Stimulated activated CD4-positive, alpha-beta T cell treated with anti-CD3 and anti-CD28 coated beads, Interleukin-1b, Interleukin-23, amount 100 ng/mL, for 1 hour (primary cell): ENCODE data around the gene USP44.
"Not testable (repeated sequence)": the region's sequence is repeated elsewhere in the genome, so short reads cannot be mapped to it uniquely, and the experiment has no call there.

ENCODE experiments used
- DNase-seq, 2 donors: peaks; one replicate each; pipeline ENCODE4 v3.0.0-alpha.2; 2020; ENCODE audit warnings: low read depth in 2 of 2

Gene USP44

DNA sequence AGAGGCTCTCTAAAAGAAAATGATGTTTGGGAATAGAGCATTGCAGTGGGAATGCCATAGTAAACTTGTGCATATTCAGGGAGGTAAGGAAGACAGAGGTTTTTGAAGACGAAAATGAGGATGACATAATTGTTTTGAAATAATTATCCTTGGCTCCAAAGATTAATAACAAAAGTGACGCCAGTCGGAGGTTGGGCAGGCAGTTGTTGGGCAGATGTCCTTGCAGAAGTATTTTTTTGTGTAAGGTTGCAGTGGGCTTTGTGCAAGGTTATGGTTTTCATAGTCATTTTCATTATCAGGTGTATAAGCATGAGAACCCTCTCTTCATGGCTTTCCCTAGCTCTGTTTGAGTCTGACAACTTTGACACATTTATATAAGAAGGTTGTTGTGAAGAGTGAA is 42.0 kb downstream of the USP44 start:
- DNase-seq = no peak

DNA sequence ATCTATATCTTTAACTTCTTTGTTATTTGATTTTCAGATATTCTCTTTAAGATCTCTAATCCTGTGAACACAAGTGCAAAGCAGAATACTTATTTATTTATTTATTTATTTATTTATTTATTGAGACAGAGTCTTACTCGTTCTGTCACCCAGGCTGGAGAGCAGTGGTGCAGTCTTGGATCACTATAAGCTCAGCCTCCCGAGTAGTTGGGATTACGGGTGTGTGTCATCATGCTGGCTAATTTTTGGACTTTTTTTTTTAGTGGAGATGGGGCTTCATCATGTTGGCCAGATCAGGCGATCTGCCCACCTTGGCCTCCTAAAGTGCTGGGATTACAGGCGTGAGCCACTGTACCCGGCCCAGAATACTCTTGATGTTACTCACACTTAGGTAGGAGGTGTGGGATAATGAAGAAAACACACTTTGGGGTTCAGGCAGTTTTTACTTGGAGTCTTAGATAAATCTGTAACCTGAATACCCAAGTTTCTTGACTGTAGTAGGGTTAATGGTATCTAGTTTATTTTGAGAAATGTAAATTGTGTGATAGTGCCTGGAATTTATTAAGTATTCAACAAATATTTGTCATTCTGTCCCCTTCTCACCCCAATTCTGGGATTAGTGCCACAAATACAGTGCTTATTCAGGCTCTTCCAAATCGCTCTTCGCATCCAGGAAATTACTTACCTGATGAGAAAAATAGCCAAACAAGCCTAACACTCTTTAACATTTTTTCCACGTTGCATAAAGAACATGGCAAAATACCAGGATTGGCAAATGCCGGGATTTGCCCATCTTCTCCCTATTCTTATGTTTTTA is 44.4 kb downstream of the USP44 start:
- no peak for DNase-seq

DNA sequence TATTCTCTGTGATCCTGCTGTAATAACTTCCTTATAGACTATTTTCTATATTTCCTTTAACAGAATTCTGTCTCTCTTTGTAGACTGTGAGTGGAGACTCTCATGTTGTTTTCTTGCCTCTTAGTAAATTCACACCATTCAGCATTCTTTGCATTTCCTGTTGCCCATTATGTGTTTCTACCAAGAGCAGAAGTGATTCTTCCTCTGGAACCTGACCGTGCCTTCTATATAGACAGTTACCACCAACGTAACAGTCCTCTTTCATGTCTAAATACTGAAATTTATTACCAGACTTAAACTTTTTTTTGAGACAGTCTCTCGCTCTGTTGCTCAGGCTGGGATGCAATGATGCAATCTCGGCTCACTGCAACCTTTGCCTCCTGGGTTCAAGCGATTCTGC is 46.2 kb downstream of the USP44 start:
- DNase-seq = no peak

DNA sequence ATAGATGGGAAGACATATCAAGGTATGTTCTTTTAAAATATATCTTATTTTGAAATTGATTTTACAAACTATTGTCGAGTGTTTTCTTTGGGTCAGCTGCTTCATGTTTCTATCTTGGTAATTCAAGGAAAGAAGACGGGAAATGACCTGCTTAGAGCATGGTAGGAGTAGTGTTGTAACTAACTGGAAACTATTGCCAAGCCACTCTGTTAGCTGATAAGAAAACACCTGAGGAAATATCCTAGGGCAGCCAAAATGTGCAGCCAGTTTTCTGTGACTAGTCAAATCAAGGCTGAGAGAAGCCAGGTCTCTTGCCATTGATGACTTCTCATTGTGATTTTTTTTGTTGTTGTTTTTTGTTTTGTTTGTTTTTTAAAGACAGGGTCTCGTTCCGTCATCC is 47.1 kb downstream of the USP44 start:
- DNase-seq = no peak

DNA sequence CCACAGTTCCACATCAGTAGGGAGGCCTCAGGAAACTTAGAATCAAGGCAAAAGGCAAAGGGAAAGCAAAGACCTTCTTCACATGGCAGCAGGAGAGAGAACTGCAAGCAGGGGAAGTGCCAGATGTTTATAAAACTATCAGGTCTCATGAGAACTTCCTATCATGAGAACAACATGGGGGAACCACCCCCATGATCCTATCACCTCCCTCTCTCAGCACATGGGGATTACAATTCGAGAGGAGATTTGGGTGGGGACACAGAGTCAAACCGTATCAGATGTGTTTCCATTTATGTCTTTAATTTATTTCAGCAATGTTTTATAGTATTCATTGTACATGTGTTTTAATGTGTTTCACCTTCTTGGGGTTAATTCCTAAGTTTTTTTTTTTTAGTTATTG is 51.5 kb downstream of the USP44 start:
- DNase-seq = no peak

DNA sequence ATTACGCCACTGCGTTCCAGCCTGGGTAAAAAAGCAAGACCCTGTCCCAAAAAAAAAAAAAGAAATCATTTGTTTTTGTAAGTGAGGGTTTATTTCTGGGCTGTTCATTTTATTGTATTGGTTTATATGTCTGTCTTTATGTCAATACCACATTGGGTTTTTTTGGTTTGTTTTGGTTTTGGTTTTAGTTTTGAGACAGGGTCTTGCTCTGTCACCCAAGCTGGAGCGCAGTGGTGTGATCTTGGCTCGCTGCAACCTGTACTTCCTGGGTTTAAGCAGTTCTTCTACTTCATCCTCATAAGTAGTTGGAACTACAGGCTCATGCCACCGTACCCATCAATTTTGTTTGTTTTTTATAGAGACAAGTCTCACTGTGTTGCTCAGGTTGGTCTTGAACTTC is 52.3 kb downstream of the USP44 start:
- no peak for DNase-seq

DNA sequence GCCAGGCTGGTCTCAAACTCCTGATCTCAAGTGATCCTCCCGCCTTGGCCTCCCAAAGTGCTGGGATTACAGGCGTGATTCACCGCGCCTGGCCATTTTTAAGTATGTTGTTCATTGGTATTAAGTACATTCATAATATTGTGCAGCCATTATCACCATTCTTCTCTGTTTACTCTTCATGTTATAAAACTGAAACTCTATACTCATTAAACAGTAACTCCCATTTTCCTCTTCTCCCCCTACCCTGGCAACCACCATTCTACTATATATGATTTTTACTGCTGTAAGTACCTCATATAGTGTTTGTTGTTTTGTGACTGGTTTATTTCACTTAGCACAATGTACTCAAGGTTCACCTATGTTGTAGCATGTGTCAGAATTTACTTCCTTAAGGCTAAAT is 54.2 kb downstream of the USP44 start:
- DNase-seq = no peak

DNA sequence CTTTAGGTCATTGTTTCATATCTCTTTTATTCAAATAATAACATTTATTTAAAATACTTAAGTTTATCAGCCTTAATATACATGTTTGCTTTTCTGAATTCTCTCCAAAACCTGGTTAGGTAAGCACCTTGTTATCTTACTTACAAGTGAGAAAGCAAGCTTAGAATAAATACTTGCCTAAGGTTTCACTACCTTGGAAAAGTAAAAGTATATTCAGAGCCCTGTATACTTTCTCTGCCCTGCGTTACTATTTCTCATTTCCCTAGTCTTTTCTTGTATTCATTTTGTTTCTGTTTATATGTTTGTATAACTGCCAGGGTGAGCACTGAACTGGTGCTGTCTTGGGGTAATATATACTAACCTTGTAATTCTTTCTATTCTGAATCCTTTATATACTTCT is 55.8 kb downstream of the USP44 start:
- DNase-seq = no peak

DNA sequence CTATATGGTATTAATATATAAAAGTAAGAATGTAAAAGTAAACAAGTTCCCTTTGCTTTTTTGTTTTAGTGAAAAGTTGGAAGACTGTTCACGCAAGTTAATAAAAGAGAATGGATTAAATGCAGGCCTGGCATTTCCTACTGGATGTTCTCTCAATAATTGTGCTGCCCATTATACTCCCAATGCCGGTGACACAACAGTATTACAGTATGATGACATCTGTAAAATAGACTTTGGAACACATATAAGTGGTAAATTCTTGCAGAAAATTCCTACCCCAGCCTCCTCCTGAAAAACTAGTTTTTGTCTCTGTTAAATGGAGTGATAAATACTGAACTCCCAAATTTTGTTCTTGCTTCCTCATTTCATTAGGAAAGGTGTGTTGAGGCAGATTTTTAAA is 56.4 kb downstream of the USP44 start:
- DNase-seq = no peak

DNA sequence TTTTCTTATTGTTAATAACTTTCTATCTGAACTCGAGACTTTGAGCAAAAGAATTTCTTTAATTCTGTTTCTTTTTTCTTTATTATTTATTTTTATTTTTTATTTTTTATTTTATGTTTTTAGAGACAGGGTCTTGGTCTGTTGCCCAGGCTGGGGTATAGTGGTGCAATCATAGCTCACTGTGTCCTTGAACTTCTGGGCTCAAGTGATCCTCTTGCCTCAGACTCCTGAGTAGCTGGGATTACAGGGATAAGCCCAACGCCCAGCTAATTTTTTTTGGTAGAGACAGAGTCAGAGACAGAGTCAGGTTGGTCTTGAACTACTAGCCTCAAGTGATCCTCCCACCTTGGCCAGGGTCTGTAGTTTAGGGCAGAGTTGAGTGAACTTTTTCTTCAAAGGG is 58.8 kb downstream of the USP44 start:
- DNase-seq = no peak

DNA sequence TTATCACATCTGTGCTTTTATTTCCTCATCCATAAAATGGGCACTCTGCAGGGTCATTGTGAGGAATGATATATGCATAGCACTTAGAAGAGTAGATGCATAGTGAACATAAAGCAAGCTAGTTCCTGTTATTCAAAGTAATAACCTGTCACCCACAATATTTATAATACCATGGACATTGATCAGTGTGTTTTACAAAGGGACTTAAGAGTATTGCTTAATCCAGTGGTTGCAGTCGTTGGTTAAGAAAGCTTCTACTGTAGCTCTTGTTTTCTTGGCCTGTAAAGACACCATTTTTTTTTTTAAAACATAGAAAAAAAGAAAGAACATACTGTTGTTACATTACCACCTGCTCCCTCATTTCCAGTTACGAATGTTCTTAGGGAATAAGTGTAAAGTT is 64.3 kb downstream of the USP44 start:
- no peak for DNase-seq

DNA sequence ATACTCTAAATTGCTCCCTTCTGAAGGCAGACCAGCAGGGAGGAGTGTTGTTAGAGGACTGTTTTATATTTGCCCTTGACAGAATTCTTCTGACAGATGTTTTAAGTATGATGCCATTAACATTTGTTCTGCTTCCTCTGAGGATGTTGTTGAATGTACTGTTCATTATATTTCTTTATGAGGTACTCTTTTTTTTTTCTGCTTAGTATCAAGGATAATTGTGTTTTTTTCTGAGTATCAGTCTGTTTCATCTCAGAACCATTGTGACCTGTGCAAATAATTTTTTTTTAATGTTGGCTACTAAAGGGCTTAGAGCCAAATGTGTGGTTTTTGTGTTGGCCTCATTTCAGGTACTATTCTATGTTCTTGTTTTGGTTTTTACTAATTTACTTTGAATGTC is 66.8 kb downstream of the USP44 start:
- DNase-seq = no peak

DNA sequence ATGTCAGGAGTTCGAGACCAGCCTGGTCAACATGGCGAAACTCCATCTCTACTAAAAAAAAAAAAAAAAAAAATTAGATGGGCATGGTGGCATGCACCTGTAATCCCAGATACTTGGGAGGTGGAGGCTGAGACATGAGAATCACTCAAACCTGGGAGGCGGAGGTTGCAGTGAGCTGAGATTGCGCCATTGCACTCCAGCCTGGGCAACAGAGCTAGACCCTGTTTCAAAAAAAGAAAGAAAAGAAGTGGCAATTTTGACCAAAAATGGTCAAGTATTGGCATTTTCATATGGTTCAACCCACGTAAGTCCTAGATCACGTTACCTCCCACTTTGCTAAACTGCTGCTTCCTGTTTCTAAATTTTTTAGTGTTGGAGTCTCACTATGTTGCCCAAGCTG is 68.7 kb downstream of the USP44 start:
- DNase-seq = not testable (repeated sequence)

DNA sequence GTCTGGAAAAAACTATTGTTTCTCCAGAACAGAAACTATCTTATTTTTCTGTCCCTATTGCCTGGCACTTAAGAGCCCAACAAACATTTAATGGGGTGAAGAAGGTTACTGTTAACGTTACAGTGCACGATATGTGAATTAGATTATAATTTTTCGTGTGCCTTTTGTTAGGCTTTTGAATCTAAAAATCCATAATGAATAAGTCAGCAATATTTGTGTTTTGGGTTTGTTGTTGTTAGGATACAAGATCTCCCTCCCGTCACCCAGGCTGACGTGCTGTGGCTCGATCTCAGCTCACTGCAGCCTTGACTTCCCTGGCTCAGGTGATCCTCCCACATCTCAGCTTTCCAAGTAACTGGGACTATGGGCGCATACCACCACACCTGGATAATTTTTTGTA is 69.4 kb downstream of the USP44 start:
- no peak for DNase-seq

DNA sequence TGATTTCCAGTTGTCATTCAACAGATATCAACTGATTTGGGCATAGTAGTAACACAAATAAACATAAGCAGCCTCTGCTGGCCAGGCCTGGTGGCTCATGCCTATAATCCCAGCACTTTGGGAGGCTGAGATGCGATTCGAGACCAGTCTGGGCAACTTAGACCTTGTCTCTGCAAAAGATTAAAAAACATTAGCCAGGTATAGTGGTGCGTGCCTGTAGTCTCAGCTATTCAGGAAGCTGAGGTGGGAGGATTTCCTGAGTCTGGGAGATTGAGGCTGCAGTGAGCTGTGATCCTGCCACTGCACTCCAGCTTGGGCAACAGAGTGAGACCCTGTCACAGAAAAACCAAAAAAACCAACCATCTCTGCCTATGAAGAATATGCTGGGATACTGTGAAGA is 70.2 kb downstream of the USP44 start:
- no peak for DNase-seq

DNA sequence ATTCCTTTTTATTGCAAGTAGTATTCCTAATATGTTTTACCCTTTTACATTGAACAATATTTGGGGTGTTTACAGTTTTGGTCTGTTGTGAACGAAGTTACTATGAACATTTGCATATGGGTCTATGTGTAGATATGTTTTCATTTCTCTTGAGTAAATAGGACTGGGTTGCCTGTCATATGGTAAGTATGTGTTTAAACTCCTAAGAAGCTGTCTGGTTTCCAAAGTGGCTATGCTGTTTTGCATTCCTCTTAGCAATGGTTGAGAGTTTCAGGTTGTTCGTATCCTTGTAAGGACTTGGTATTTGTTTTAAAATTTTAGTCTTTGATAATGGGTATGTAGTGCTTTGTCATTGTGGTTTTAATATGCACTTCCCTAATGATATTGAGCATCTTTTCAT is 71.0 kb downstream of the USP44 start:
- DNase-seq = no peak

DNA sequence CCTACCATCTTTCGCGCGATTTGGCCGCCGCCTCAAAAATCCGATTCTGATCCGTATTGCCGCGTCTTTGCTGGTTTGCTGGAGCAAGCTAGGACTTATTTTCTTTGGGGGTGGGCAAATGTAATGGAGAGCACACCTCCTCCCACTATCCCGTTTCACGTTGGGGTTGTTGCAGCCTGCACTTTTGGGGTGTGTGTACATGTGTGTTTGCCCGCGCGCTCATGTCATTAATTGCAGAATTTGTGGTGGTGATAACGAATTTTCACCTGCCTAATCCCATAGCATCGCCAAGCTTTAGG is 76.7 kb downstream of the USP44 start:
- no peak for DNase-seq

DNA sequence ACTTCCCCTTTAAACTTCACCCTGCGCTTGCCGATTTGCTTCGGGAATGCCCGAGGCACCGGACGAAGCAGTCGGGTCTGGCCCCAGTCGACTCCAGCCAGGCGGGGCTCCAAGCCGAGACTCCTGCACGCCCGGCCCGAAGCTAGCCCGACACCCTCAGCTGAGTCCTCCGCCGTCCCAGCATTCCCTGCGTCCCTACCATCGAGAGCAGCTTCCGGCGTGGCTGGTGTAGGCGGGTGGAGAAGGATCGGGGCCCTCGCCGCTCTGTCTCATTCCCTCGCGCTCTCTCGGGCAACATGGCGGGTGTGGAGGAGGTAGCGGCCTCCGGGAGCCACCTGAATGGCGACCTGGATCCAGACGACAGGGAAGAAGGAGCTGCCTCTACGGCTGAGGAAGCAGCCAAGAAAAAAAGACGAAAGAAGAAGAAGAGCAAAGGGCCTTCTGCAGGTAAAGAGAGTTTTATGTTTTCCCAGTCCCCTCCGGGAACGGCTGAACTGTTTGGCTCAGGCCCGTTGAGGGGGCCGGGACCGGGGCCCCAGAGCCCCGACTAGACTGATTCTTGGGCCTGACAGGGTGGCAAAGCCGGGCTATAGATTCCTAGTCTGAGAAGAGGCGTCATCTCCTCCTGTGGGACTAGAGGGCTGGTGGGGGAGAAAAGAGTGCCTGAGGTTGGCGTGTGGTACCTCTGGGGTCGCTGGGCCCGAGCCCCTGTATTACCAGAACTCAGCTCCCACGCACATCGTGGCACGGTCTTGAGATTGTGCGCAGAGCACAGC is 77.2 kb downstream of the USP44 start, which contains the start of gene METAP2:
TSS of gene METAP2 (plus strand) at position 269 of the 776 bp plus-strand sequence. CDS start at position 297, 28 bp downstream.
- DNase-seq = peak; percentile 74 to 86

DNA sequence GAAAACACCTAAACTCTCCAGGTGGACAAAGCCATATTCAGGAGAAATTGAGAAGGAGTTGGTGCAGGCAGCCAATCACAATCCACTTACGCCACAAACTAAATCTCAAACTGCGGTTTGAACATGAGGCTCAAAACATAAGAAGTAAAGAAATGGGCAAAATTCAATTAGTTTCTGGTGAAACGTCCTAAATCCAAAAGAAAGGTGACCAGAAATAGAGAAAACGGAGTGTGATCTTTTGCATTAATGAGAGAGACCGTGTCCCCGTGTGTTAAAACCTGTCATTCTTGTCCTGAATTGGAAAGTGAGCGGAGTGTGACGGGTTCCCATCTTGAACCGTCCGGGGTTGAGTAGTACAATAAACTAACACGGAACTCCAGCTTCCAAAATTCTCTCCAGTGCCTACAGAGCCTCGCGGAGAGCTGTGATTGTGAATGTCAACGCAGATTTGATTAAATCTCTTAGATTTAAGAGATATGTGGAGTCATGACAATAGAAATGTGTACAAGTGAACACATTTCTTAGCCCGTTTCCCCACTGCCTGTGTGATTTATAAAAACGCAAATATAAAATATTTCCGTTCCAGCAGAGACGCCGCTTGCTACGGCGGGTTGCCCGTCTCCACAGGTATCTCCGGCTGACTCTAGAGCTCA is 77.9 kb downstream of the USP44 start:
- DNase-seq = no peak

DNA sequence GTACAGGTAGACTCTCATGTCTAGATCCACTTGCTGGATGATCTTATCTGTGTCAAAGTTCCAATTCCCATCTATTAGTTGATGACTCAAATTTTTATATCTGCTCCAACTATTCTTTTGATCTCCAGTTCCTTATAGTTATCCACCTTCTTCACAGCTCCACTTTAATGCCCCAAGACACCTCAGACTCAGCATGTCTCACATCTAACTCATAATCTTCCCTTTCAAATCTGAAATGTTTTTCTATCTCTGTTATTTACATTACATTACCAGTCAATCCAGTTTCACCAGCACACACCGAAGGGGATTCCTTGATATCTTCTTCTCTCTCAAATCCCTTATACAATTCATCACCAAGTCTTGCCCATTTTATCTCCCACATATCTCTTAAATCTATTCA is 81.0 kb downstream of the USP44 start:
- no peak for DNase-seq
